Astrocyte of the cerebellum (primary cell): Measurements from ENCODE around the gene MTHFD1L.
"Not testable (repeated sequence)": the region's sequence is repeated elsewhere in the genome, so short reads cannot be mapped to it uniquely, and the experiment has no call there.

Experiments
- DNase-seq: peaks from one replicate; pipeline ENCODE4 v3.0.0-alpha.2; 2011; ENCODE audit warnings: low read depth
- H3K4me3 ChIP-seq: 2 replicates; pipeline ENCODE4 v1.5.1; 2011; ENCODE audit warnings: mild to moderate bottlenecking, low read depth, low read length, moderate library complexity
- CTCF ChIP-seq: IDR thresholded peaks from 2 replicates; pipeline ENCODE4 v1.5.1; 2012; ENCODE audit warnings: low read length, low read depth, moderate library complexity, mild to moderate bottlenecking; ENCODE audit errors: missing control alignments
- in situ Hi-C: cut with HindIII; loops from 2 replicates; pipeline ENCODE4 v1.10.0; 2017; ENCODE audit warnings: low sequenced_read_pairs

Gene MTHFD1L

GRCh38 chr6:151118461-151119123, 253.1 kb downstream of the MTHFD1L start:
- no peak for DNase-seq
- H3K4me3 ChIP-seq = no peak overlapping the region
- no peak for TF ChIP-seq CTCF
- in situ Hi-C loops = no loop called here

- H3K4me3 ChIP-seq = no peak overlapping the region
- DNase-seq = no peak
- in situ Hi-C loops = no loop called here
- TF ChIP-seq CTCF = no peak
These were observed 254.5 kb downstream of the MTHFD1L start for GRCh38 chr6:151119823-151120524.

- no peak for DNase-seq
- in situ Hi-C loops = no loop called here
- no peak for TF ChIP-seq CTCF
- H3K4me3 ChIP-seq = no peak overlapping the region
These were observed 256.4 kb downstream of the MTHFD1L start for GRCh38 chr6:151121900-151122299.

- H3K4me3 ChIP-seq, in situ Hi-C loops, DNase-seq: not testable (repeated sequence)
These were observed 258.1 kb downstream of the MTHFD1L start for GRCh38 chr6:151123641-151124040.

GRCh38 chr6:151125242-151125641, 259.7 kb downstream of the MTHFD1L start:
- H3K4me3 ChIP-seq, DNase-seq, in situ Hi-C loops: not testable (repeated sequence)

- H3K4me3 ChIP-seq, in situ Hi-C loops: not testable (repeated sequence)
- DNase-seq = peak; percentile 20
These were observed 260.3 kb downstream of the MTHFD1L start for GRCh38 chr6:151125651-151126416.

GRCh38 chr6:151126417-151126724, 260.9 kb downstream of the MTHFD1L start:
- DNase-seq, in situ Hi-C loops, H3K4me3 ChIP-seq: not testable (repeated sequence)

GRCh38 chr6:151127133-151127798, 261.8 kb downstream of the MTHFD1L start:
- DNase-seq, in situ Hi-C loops, H3K4me3 ChIP-seq: not testable (repeated sequence)

GRCh38 chr6:151128763-151129370, 263.4 kb downstream of the MTHFD1L start:
- no peak for DNase-seq
- in situ Hi-C loops = no loop called here
- H3K4me3 ChIP-seq = no peak overlapping the region
- TF ChIP-seq CTCF = no peak
